ENCODE measurements around the gene DNMT3A. TPM values are rescaled to one million over a fixed set of nuclear protein-coding genes. Genes with fewer than 3 reads are reported as not detected.

Gene DNMT3A
- total RNA-seq, 1 donor from 2014 or later: 58.1 TPM

GRCh38 chr2:25233916-25234605 lies 107.7 kb downstream of the DNMT3A start:
- FAIRE-seq (no peak), DNase-seq (ENCODE audit: low read depth) (no peak)
- H3K79me2 ChIP-seq (ENCODE audit: insufficient read depth, low read length): no peaks in the 10 kb centered on the region
- no peaks in the 10 kb centered on the region for H3K27me3 ChIP-seq (ENCODE audit: insufficient read depth, low read length)
- Mint-ChIP-seq H3K36me3 (ENCODE audit: low read depth, unreplicated experiment) (peaks cover 17% of the 10 kb centered on the region), H3K4me3 (ENCODE audit: unreplicated experiment) (no peak overlapping the region), H3K27ac (ENCODE audit: unreplicated experiment) (no peak overlapping the region), H3K4me1 (ENCODE audit: low read depth, unreplicated experiment) (peaks cover 5% of the 10 kb centered on the region), H3K27me3 (ENCODE audit: low read depth, unreplicated experiment) (no peaks in the 10 kb centered on the region), H3K9me3 (ENCODE audit: unreplicated experiment) (no peaks in the 10 kb centered on the region)
- H3K4me2 ChIP-seq (ENCODE audit: low read length): peak overlapping the region; percentile 32
- H3K9me3 ChIP-seq (ENCODE audit: insufficient read depth, low read depth, low read length): no peaks in the 10 kb centered on the region
- no peak overlapping the region for H2AFZ ChIP-seq (ENCODE audit: low read depth, low read length)
- no peak overlapping the region for H3K9ac ChIP-seq (ENCODE audit: low read length)
- H4K20me1 ChIP-seq (ENCODE audit: insufficient read depth, low read length): peaks cover 8% of the 10 kb centered on the region
- no peak overlapping the region for H3K4me3 ChIP-seq (ENCODE audit: insufficient read depth, low read depth, low read length)
- H3K27ac ChIP-seq (ENCODE audit: low read depth, low read length): no peak overlapping the region
- TF ChIP-seq EZH2 (IDR thresholded peaks at IDR 0.05; ENCODE audit: insufficient read depth, low read length) (no peak), CTCF (IDR thresholded peaks at IDR 0.05; ENCODE audit: insufficient read depth, low read depth, low read length) (no peak)
- H3K4me1 ChIP-seq (ENCODE audit: insufficient read depth, low read length): peaks cover 6% of the 10 kb centered on the region
- peaks cover 13% of the 10 kb centered on the region for H3K36me3 ChIP-seq (ENCODE audit: insufficient read depth, low read length)

GRCh38 chr2:25232248-25232825 lies 109.4 kb downstream of the DNMT3A start:
- Histone ChIP-seq H4K20me1 (ENCODE audit: insufficient read depth, low read length) (peaks cover 8% of the 10 kb centered on the region), H3K4me2 (ENCODE audit: low read length) (no peak overlapping the region), H2AFZ (ENCODE audit: low read depth, low read length) (no peak overlapping the region), H3K36me3 (ENCODE audit: insufficient read depth, low read length) (peaks cover 9% of the 10 kb centered on the region), H3K4me3 (ENCODE audit: insufficient read depth, low read depth, low read length) (no peak overlapping the region), H3K79me2 (ENCODE audit: insufficient read depth, low read length) (no peaks in the 10 kb centered on the region), H3K27me3 (ENCODE audit: insufficient read depth, low read length) (no peaks in the 10 kb centered on the region), H3K4me1 (ENCODE audit: insufficient read depth, low read length) (peaks cover 11% of the 10 kb centered on the region), H3K9me3 (ENCODE audit: insufficient read depth, low read depth, low read length) (no peaks in the 10 kb centered on the region), H3K27ac (ENCODE audit: low read depth, low read length) (no peak overlapping the region), H3K9ac (ENCODE audit: low read length) (no peak overlapping the region)
- no peak overlapping the region for H3K4me3 Mint-ChIP-seq (ENCODE audit: unreplicated experiment)
- TF ChIP-seq EZH2 (IDR thresholded peaks at IDR 0.05; ENCODE audit: insufficient read depth, low read length) (no peak), CTCF (IDR thresholded peaks at IDR 0.05; ENCODE audit: insufficient read depth, low read depth, low read length) (no peak)
- no peak overlapping the region for H3K27ac Mint-ChIP-seq (ENCODE audit: unreplicated experiment)
- H3K27me3 Mint-ChIP-seq (ENCODE audit: low read depth, unreplicated experiment): no peaks in the 10 kb centered on the region
- FAIRE-seq: no peak
- H3K4me1 Mint-ChIP-seq (ENCODE audit: low read depth, unreplicated experiment): peaks cover 13% of the 10 kb centered on the region
- no peak for DNase-seq (ENCODE audit: low read depth)
- peaks cover 15% of the 10 kb centered on the region for H3K36me3 Mint-ChIP-seq (ENCODE audit: low read depth, unreplicated experiment)
- H3K9me3 Mint-ChIP-seq (ENCODE audit: unreplicated experiment): no peaks in the 10 kb centered on the region

GRCh38 chr2:25230948-25231311 lies 110.8 kb downstream of the DNMT3A start:
- Histone ChIP-seq H3K27ac (ENCODE audit: low read depth, low read length) (no peak overlapping the region), H3K36me3 (ENCODE audit: insufficient read depth, low read length) (peaks cover 9% of the 10 kb centered on the region), H3K4me3 (ENCODE audit: insufficient read depth, low read depth, low read length) (no peak overlapping the region), H4K20me1 (ENCODE audit: insufficient read depth, low read length) (peaks cover 8% of the 10 kb centered on the region), H3K4me1 (ENCODE audit: insufficient read depth, low read length) (peaks cover 11% of the 10 kb centered on the region), H3K4me2 (ENCODE audit: low read length) (no peak overlapping the region), H3K79me2 (ENCODE audit: insufficient read depth, low read length) (no peaks in the 10 kb centered on the region), H2AFZ (ENCODE audit: low read depth, low read length) (no peak overlapping the region), H3K27me3 (ENCODE audit: insufficient read depth, low read length) (no peaks in the 10 kb centered on the region), H3K9ac (ENCODE audit: low read length) (no peak overlapping the region), H3K9me3 (ENCODE audit: insufficient read depth, low read depth, low read length) (no peaks in the 10 kb centered on the region)
- no peak overlapping the region for H3K4me3 Mint-ChIP-seq (ENCODE audit: unreplicated experiment)
- no peaks in the 10 kb centered on the region for H3K9me3 Mint-ChIP-seq (ENCODE audit: unreplicated experiment)
- TF ChIP-seq CTCF (IDR thresholded peaks at IDR 0.05; ENCODE audit: insufficient read depth, low read depth, low read length) (no peak), EZH2 (IDR thresholded peaks at IDR 0.05; ENCODE audit: insufficient read depth, low read length) (no peak)
- FAIRE-seq (no peak), DNase-seq (ENCODE audit: low read depth) (no peak)
- H3K27ac Mint-ChIP-seq (ENCODE audit: unreplicated experiment): no peak overlapping the region
- H3K36me3 Mint-ChIP-seq (ENCODE audit: low read depth, unreplicated experiment): peaks cover 12% of the 10 kb centered on the region
- H3K27me3 Mint-ChIP-seq (ENCODE audit: low read depth, unreplicated experiment): no peaks in the 10 kb centered on the region
- peaks cover 13% of the 10 kb centered on the region for H3K4me1 Mint-ChIP-seq (ENCODE audit: low read depth, unreplicated experiment)
